Stimulated activated naive CD8-positive, alpha-beta T cell treated with anti-CD3 and anti-CD28 coated beads, Interleukin-15, Interleukin-2, amounts not matched to agents 100 ng/mL and 50 ng/mL, for 24 hours (primary cell): ENCODE data around the gene PAX8.
"Not testable (repeated sequence)": the region's sequence is repeated elsewhere in the genome, so short reads cannot be mapped to it uniquely, and the experiment has no call there.

Experiments
- H3K27ac Mint-ChIP-seq: one replicate; pipeline ENCODE4 v1.8.0; 2021; ENCODE audit warnings: mild to moderate bottlenecking, mixed read lengths
- H3K27me3 Mint-ChIP-seq: one replicate; pipeline ENCODE4 v1.8.0; 2021; ENCODE audit warnings: mixed read lengths
- H3K36me3 Mint-ChIP-seq: one replicate; pipeline ENCODE4 v1.8.0; 2021; ENCODE audit warnings: low read depth, mixed read lengths
- H3K4me1 Mint-ChIP-seq: one replicate; pipeline ENCODE4 v1.8.0; 2021; ENCODE audit warnings: low read depth, mixed read lengths
- H3K4me3 Mint-ChIP-seq: one replicate; pipeline ENCODE4 v1.8.0; 2021; ENCODE audit warnings: mild to moderate bottlenecking, mixed read lengths
- H3K9me3 Mint-ChIP-seq: one replicate; pipeline ENCODE4 v1.8.0; 2021; ENCODE audit warnings: mixed read lengths

PAX8 gene

GRCh38 chr2:113305146-113305545, 26.4 kb upstream of the PAX8 start:
- H3K9me3 Mint-ChIP-seq = no peaks in the 10 kb centered on the region
- H3K4me1 Mint-ChIP-seq = no peaks in the 10 kb centered on the region

GRCh38 chr2:113304702-113305101, 26.0 kb upstream of the PAX8 start:
- Mint-ChIP-seq H3K4me1 (no peaks in the 10 kb centered on the region), H3K9me3 (no peaks in the 10 kb centered on the region), H3K36me3 (no peaks in the 10 kb centered on the region), H3K27me3 (no peaks in the 10 kb centered on the region), H3K4me3 (no peak overlapping the region), H3K27ac (no peak overlapping the region)

More at GRCh38 chr2:113305146-113305545, 26.4 kb upstream of the PAX8 start:
- no peaks in the 10 kb centered on the region for H3K36me3 Mint-ChIP-seq
- no peak overlapping the region for H3K4me3 Mint-ChIP-seq
- H3K27me3 Mint-ChIP-seq = no peaks in the 10 kb centered on the region
- no peak overlapping the region for H3K27ac Mint-ChIP-seq

- not testable (repeated sequence) for H3K4me1 Mint-ChIP-seq, H3K27me3 Mint-ChIP-seq, H3K4me3 Mint-ChIP-seq, H3K36me3 Mint-ChIP-seq, H3K27ac Mint-ChIP-seq, H3K9me3 Mint-ChIP-seq
These were observed 23.7 kb upstream of the PAX8 start for GRCh38 chr2:113302216-113302980.

- Mint-ChIP-seq H3K27ac (no peak overlapping the region), H3K4me3 (no peak overlapping the region), H3K36me3 (no peaks in the 10 kb centered on the region), H3K27me3 (no peaks in the 10 kb centered on the region), H3K4me1 (no peaks in the 10 kb centered on the region), H3K9me3 (no peaks in the 10 kb centered on the region)
These were observed 21.6 kb upstream of the PAX8 start for GRCh38 chr2:113300281-113300680.

GRCh38 chr2:113298176-113298575, 19.5 kb upstream of the PAX8 start:
- no peak overlapping the region for H3K27ac Mint-ChIP-seq
- no peak overlapping the region for H3K4me3 Mint-ChIP-seq
- no peaks in the 10 kb centered on the region for H3K4me1 Mint-ChIP-seq
- no peaks in the 10 kb centered on the region for H3K9me3 Mint-ChIP-seq
- no peaks in the 10 kb centered on the region for H3K36me3 Mint-ChIP-seq
- H3K27me3 Mint-ChIP-seq = no peaks in the 10 kb centered on the region

GRCh38 chr2:113297590-113297989, 18.9 kb upstream of the PAX8 start:
- not testable (repeated sequence) for H3K36me3 Mint-ChIP-seq, H3K4me3 Mint-ChIP-seq

GRCh38 chr2:113291191-113291590, 12.5 kb upstream of the PAX8 start:
- no peak overlapping the region for H3K4me3 Mint-ChIP-seq

More at GRCh38 chr2:113297590-113297989, 18.9 kb upstream of the PAX8 start:
- H3K4me1 Mint-ChIP-seq, H3K27ac Mint-ChIP-seq, H3K27me3 Mint-ChIP-seq, H3K9me3 Mint-ChIP-seq: not testable (repeated sequence)

GRCh38 chr2:113288674-113289149, 10.0 kb upstream of the PAX8 start:
- H3K4me3 Mint-ChIP-seq, H3K9me3 Mint-ChIP-seq, H3K4me1 Mint-ChIP-seq, H3K27ac Mint-ChIP-seq, H3K36me3 Mint-ChIP-seq, H3K27me3 Mint-ChIP-seq: not testable (repeated sequence)

More at GRCh38 chr2:113291191-113291590, 12.5 kb upstream of the PAX8 start:
- H3K27ac Mint-ChIP-seq = no peak overlapping the region
- H3K4me1 Mint-ChIP-seq = no peaks in the 10 kb centered on the region
- no peaks in the 10 kb centered on the region for H3K9me3 Mint-ChIP-seq
- H3K27me3 Mint-ChIP-seq = no peaks in the 10 kb centered on the region
- H3K36me3 Mint-ChIP-seq = no peaks in the 10 kb centered on the region

- H3K27me3 Mint-ChIP-seq, H3K9me3 Mint-ChIP-seq, H3K4me3 Mint-ChIP-seq, H3K4me1 Mint-ChIP-seq, H3K27ac Mint-ChIP-seq, H3K36me3 Mint-ChIP-seq: not testable (repeated sequence)
These were observed 9.5 kb upstream of the PAX8 start for GRCh38 chr2:113288117-113288673.

- Mint-ChIP-seq H3K36me3 (no peaks in the 10 kb centered on the region), H3K4me1 (no peaks in the 10 kb centered on the region), H3K27me3 (peaks cover under 1% of the 10 kb centered on the region), H3K9me3 (no peaks in the 10 kb centered on the region), H3K4me3 (no peak overlapping the region), H3K27ac (no peak overlapping the region)
These were observed 7.1 kb upstream of the PAX8 start for GRCh38 chr2:113285816-113286215.

GRCh38 chr2:113284999-113285398, 6.3 kb upstream of the PAX8 start:
- H3K27ac Mint-ChIP-seq, H3K4me1 Mint-ChIP-seq, H3K36me3 Mint-ChIP-seq, H3K27me3 Mint-ChIP-seq, H3K9me3 Mint-ChIP-seq, H3K4me3 Mint-ChIP-seq: not testable (repeated sequence)

GRCh38 chr2:113284476-113284875, 5.8 kb upstream of the PAX8 start:
- peaks cover 14% of the 10 kb centered on the region for H3K27me3 Mint-ChIP-seq
- no peaks in the 10 kb centered on the region for H3K36me3 Mint-ChIP-seq
- H3K4me1 Mint-ChIP-seq = no peaks in the 10 kb centered on the region
- H3K27ac Mint-ChIP-seq = no peak overlapping the region
- H3K9me3 Mint-ChIP-seq = no peaks in the 10 kb centered on the region
- no peak overlapping the region for H3K4me3 Mint-ChIP-seq

- Mint-ChIP-seq H3K27me3 (peaks cover 21% of the 10 kb centered on the region), H3K36me3 (no peaks in the 10 kb centered on the region), H3K4me3 (no peak overlapping the region), H3K9me3 (no peaks in the 10 kb centered on the region), H3K4me1 (no peaks in the 10 kb centered on the region), H3K27ac (no peak overlapping the region)
These were observed 5.1 kb upstream of the PAX8 start for GRCh38 chr2:113283704-113284284.

GRCh38 chr2:113282747-113283533, 4.2 kb upstream of the PAX8 start:
- no peak overlapping the region for H3K4me3 Mint-ChIP-seq
- no peaks in the 10 kb centered on the region for H3K9me3 Mint-ChIP-seq
- H3K27ac Mint-ChIP-seq = no peak overlapping the region
- no peaks in the 10 kb centered on the region for H3K4me1 Mint-ChIP-seq
- peaks cover 24% of the 10 kb centered on the region for H3K27me3 Mint-ChIP-seq
- H3K36me3 Mint-ChIP-seq = no peaks in the 10 kb centered on the region
